Left ventricle myocardium inferior (tissue), 1 donor: ENCODE data around the gene SERAC1. TPM values are rescaled to one million over a fixed set of nuclear protein-coding genes. Genes with fewer than 3 reads are reported as not detected.

Source experiments
- DNase-seq: peaks from one replicate; pipeline ENCODE4 v3.0.0-alpha.2; 2020
- H3K27ac ChIP-seq: fragments of 200-600 bp; replicated peaks from 2 replicates; pipeline ENCODE4 v1.8.0; 2021
- H3K27me3 ChIP-seq: fragments of 200-600 bp; 2 replicates; pipeline ENCODE4 v1.8.0; 2021; ENCODE audit warnings: low read depth
- H3K36me3 ChIP-seq: fragments of 200-600 bp; 2 replicates; pipeline ENCODE4 v1.8.0; 2021
- H3K4me1 ChIP-seq: fragments of 200-600 bp; 2 replicates; pipeline ENCODE4 v1.8.0; 2021
- H3K4me3 ChIP-seq: fragments of 200-600 bp; 2 replicates; pipeline ENCODE4 v1.8.0; 2021; ENCODE audit warnings: mild to moderate bottlenecking, moderate library complexity
- H3K9me3 ChIP-seq: fragments of 200-600 bp; replicated peaks from 2 replicates; pipeline ENCODE4 v1.8.0; 2021
- intact Hi-C: fragments of 100-400 bp; cut with micrococcal nuclease; formaldehyde crosslinking; loops from one replicate; pipeline ENCODE4 v1.11.0; 2022
- total RNA-seq: library from RNA; stranded (reverse); fragmentation: NEBNext Ultra II Directional; extraction: Animal tissue kit (Norgen Biotek cat#: 25700); gene quantifications from one replicate; pipeline ENCODE4 v1.2.1, GENCODE V29; 2021
- TF ChIP-seq, protein P1 (sequence below): fragments of 200-600 bp; IDR thresholded peaks from 2 replicates; pipeline ENCODE4 v1.8.0; 2021; ENCODE audit warnings: antibody characterized with exemption, mild to moderate bottlenecking, borderline replicate concordance
- donor health status: DM: no; HTN: yes; CAD: no; lungs with severe emphysema.

Gene SERAC1
- total RNA-seq, 1 donor from 2014 or later, result 5.1 TPM

DNA sequence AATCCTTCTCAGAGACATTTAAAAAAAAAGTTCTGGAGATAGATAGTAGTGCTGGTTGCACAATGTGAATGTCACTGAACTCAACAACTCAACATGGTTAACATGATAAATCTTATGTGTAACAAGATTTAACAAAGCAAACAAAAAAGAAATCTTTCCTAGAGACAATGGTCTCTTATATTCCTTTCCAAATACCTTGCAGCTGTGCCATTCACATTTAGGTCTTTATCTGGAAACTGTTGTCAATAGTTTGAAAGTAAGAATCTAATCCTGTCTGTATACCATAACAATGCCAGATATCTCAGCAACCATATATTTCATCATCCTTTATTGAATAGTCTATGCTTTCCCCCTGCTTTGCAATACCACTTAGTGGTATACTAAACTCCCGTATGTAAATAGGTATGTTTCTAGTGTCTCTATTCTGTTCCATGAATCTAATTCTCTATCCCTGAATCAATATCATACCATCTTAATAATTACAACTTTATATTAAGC lies 2.1 kb downstream of the SERAC1 start:
- Histone ChIP-seq H3K36me3 (peaks cover 2% of the 10 kb centered on the region), H3K4me3 (no peak overlapping the region), H3K4me1 (peaks cover 24% of the 10 kb centered on the region), H3K27ac (no peak overlapping the region), H3K27me3 (no peaks in the 10 kb centered on the region), H3K9me3 (no peaks in the 10 kb centered on the region)
- TF ChIP-seq, protein P1, sequence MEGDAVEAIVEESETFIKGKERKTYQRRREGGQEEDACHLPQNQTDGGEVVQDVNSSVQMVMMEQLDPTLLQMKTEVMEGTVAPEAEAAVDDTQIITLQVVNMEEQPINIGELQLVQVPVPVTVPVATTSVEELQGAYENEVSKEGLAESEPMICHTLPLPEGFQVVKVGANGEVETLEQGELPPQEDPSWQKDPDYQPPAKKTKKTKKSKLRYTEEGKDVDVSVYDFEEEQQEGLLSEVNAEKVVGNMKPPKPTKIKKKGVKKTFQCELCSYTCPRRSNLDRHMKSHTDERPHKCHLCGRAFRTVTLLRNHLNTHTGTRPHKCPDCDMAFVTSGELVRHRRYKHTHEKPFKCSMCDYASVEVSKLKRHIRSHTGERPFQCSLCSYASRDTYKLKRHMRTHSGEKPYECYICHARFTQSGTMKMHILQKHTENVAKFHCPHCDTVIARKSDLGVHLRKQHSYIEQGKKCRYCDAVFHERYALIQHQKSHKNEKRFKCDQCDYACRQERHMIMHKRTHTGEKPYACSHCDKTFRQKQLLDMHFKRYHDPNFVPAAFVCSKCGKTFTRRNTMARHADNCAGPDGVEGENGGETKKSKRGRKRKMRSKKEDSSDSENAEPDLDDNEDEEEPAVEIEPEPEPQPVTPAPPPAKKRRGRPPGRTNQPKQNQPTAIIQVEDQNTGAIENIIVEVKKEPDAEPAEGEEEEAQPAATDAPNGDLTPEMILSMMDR, result no peak
- no peak for DNase-seq
- intact Hi-C loops, result no loop called here

DNA sequence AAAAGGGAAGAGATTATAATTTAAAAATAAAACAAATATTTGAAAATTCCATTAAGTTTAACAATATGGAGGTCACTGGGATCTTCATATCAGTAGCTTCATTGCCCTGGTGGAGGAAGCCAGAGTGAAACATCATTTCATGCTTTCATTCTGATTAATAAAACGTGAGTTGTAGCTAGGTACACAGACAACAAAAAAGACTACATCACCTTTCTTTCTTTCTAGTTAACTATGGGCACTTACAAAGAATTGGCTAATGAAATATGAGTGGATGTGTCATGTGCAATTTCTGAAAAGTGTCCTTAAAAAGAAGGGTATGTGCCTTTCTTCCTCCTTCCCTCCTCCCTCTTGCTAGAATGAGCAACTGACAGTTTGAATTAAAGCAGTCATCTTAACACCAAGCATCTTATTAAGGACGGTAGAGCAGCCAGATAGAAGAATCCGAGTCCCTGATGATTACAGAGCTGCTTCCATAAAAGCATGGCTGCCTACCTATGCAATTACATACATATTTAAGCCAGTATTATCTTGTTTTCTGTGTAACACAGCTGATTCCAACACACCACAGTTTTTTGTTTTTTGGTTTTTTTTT lies 3.4 kb downstream of the SERAC1 start:
- no peak overlapping the region for H3K4me3 ChIP-seq
- intact Hi-C loops, result no loop called here
- no peaks in the 10 kb centered on the region for H3K36me3 ChIP-seq
- TF ChIP-seq, protein P1, result no peak
- peaks cover 24% of the 10 kb centered on the region for H3K4me1 ChIP-seq
- H3K27me3 ChIP-seq, result no peaks in the 10 kb centered on the region
- no peak for DNase-seq
- no peak overlapping the region for H3K27ac ChIP-seq
- no peaks in the 10 kb centered on the region for H3K9me3 ChIP-seq

DNA sequence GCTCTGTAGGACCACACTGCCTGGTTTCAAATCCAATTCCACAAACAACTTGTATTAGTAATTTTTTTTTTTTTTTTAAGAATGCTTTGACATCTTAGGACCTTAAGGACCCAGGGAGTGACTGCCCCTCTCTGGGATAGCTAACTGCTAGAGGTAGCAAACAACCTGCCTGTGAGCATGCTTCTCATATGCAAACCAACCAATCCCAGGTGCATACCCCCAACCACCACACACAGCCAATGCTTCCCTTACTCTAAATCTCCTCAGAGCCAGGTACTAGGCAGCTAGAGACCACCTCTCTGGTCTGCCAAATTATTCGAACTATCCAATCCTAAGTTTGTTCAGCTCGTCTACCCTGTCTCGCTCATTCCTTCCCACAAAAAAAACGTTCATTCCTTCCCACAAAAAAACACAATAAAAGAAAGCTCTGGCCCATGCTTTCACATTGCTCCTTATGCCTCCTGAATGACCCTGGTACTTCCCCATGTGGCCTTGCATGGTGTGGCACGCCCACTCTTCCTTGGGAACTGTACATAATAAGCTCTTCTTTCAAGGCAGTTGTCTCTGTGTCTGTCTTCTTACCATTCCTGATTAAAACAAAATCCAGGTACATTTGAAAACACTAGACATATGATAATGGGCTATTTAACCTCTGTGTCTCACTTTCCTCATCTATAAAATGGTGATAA lies 6.4 kb downstream of the SERAC1 start:
- H3K27ac ChIP-seq, result no peak overlapping the region
- H3K9me3 ChIP-seq, result no peaks in the 10 kb centered on the region
- intact Hi-C loops, result no loop called here
- no peak for DNase-seq
- H3K27me3 ChIP-seq, result no peaks in the 10 kb centered on the region
- no peak overlapping the region for H3K4me3 ChIP-seq
- H3K36me3 ChIP-seq, result no peaks in the 10 kb centered on the region
- TF ChIP-seq, protein P1, result no peak
- H3K4me1 ChIP-seq, result peaks cover 1% of the 10 kb centered on the region

DNA sequence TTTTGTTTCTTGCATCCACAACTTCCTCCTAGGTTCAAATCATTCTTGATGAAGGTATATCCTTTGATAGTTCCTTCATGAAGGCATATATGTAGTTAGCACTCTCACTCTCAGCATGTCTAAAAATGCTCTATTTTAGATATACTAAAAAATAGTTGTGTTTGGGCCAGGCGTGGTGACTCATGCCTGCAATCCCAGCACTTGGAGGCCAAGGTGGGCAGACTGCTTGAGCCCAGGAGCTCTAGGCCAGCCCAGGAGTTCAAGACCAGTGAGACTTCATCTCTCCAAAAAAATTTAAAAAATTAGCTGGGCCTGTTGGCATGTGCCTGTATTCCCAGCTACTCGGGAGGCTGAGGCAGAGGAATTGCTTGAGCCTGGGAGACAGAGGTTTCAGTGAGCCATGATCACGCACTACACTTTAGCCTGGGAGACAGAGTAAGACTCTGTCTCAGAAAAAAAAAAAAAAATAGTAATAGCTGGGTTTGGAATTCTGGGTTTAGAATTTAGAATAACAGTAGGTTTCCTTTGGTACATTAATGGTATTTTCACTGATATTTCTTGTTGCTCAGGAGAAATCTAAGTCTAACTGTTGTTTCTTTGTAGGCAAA lies 7.0 kb downstream of the SERAC1 start:
- Histone ChIP-seq H3K4me1 (no peaks in the 10 kb centered on the region), H3K27me3 (no peaks in the 10 kb centered on the region), H3K36me3 (no peaks in the 10 kb centered on the region), H3K4me3 (no peak overlapping the region), H3K9me3 (no peaks in the 10 kb centered on the region), H3K27ac (no peak overlapping the region)
- TF ChIP-seq, protein P1, result no peak
- DNase-seq, result no peak
- intact Hi-C loops, result no loop called here

DNA sequence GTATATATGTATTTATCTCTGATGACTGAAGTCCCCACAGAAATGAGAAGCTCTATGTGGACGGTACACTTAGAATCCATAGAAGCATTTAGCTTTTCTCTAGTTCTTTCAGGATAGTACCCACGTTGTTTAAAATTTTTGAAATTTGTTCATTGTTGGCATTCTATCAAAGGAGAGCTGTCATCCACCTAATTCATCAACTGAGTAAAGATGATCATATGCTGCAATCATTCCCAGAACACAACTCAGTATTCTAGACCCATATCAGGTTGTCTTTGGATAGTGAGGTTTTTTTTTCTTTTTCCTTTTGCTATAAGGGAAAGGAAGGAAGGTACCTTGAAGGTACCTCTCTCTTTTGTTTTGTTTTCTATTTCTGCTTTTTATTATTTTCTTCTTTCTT lies 9.3 kb downstream of the SERAC1 start:
- Histone ChIP-seq H3K4me1 (no peaks in the 10 kb centered on the region), H3K9me3 (no peaks in the 10 kb centered on the region), H3K27me3 (no peaks in the 10 kb centered on the region), H3K4me3 (no peak overlapping the region), H3K36me3 (no peaks in the 10 kb centered on the region), H3K27ac (no peak overlapping the region)
- TF ChIP-seq, protein P1, result no peak
- no peak for DNase-seq
- intact Hi-C loops, result no loop called here
